ELF-1 (cell line): Measurements from ENCODE around the gene LINGO1.

Experiments used
- DNase-seq: peaks from one replicate; pipeline ENCODE4 v3.0.0-alpha.2; 2016; ENCODE audit warnings: low read depth, low spot score

Gene LINGO1

GRCh38 chr15:77617476-77618230 is 15.1 kb downstream of the LINGO1 start:
- DNase-seq, result peak; percentile 73

GRCh38 chr15:77616072-77616471 is 16.6 kb downstream of the LINGO1 start:
- DNase-seq, result no peak

GRCh38 chr15:77615472-77615871 is 17.2 kb downstream of the LINGO1 start:
- no peak for DNase-seq

GRCh38 chr15:77614251-77614806 is 18.4 kb downstream of the LINGO1 start:
- no peak for DNase-seq

- no peak for DNase-seq
Observed at GRCh38 chr15:77613814-77614213, 18.9 kb downstream of the LINGO1 start.

GRCh38 chr15:77612958-77613601 is 19.6 kb downstream of the LINGO1 start:
- DNase-seq, result no peak

GRCh38 chr15:77611767-77612166 is 20.9 kb downstream of the LINGO1 start:
- no peak for DNase-seq

- DNase-seq, result no peak
Observed at GRCh38 chr15:77610731-77611130, 22.0 kb downstream of the LINGO1 start.

- DNase-seq, result no peak
Observed at GRCh38 chr15:77609558-77609957, 23.2 kb downstream of the LINGO1 start.

- no peak for DNase-seq
Observed at GRCh38 chr15:77608774-77609173, 23.9 kb downstream of the LINGO1 start.

- DNase-seq, result no peak
Observed at GRCh38 chr15:77607894-77608261, 24.8 kb downstream of the LINGO1 start.

- DNase-seq, result no peak
Observed at GRCh38 chr15:77607111-77607893, 25.4 kb downstream of the LINGO1 start.

GRCh38 chr15:77606142-77607034 is 26.3 kb downstream of the LINGO1 start:
- peak; percentile 70 for DNase-seq

GRCh38 chr15:77605547-77605946 is 27.2 kb downstream of the LINGO1 start:
- DNase-seq, result no peak

- no peak for DNase-seq
Observed at GRCh38 chr15:77604973-77605372, 27.7 kb downstream of the LINGO1 start.

GRCh38 chr15:77603611-77604336 is 28.9 kb downstream of the LINGO1 start:
- DNase-seq, result no peak

- no peak for DNase-seq
Observed at GRCh38 chr15:77602800-77603199, 29.9 kb downstream of the LINGO1 start.

GRCh38 chr15:77599899-77600298 is 32.8 kb downstream of the LINGO1 start:
- DNase-seq, result peak; percentile 80

- DNase-seq, result no peak
Observed at GRCh38 chr15:77599357-77599756, 33.4 kb downstream of the LINGO1 start.

GRCh38 chr15:77598644-77599043 is 34.1 kb downstream of the LINGO1 start:
- no peak for DNase-seq
